GM18498 (cell line): ENCODE data around the gene TRIM8.
A peak's percentile ranks its signal among the peaks of the same experiment; 100 is the strongest.

Experiments
- ATAC-seq: cut with Tn5 transposase; IDR thresholded peaks from one replicate; pipeline ENCODE4 v1.9.1; 2021; ENCODE audit warnings: mild to moderate bottlenecking, moderate library complexity; ENCODE audit not compliant: unreplicated experiment

TRIM8 gene

GRCh38 chr10:102632394-102633111, 11.7 kb upstream of the TRIM8 start:
- ATAC-seq = no peak

GRCh38 chr10:102633287-102633686, 11.0 kb upstream of the TRIM8 start:
- no peak for ATAC-seq

GRCh38 chr10:102633848-102634247, 10.4 kb upstream of the TRIM8 start:
- no peak for ATAC-seq

- no peak for ATAC-seq
These were observed 9.6 kb upstream of the TRIM8 start for GRCh38 chr10:102634686-102635085.

GRCh38 chr10:102635377-102635776, 8.9 kb upstream of the TRIM8 start:
- no peak for ATAC-seq

GRCh38 chr10:102639537-102639936, 4.7 kb upstream of the TRIM8 start:
- no peak for ATAC-seq

- no peak for ATAC-seq
These were observed 2.9 kb upstream of the TRIM8 start for GRCh38 chr10:102641402-102641801.

GRCh38 chr10:102641880-102642735, 2.2 kb upstream of the TRIM8 start:
- ATAC-seq = peak; percentile 57

- no peak for ATAC-seq
These were observed 1.4 kb upstream of the TRIM8 start for GRCh38 chr10:102642736-102643335.

GRCh38 chr10:102643336-102644065, 778 bp upstream of the TRIM8 start:
- no peak for ATAC-seq

GRCh38 chr10:102644646-102645387, 538 bp downstream of the TRIM8 start:
- no peak for ATAC-seq

GRCh38 chr10:102645388-102645740, 1.1 kb downstream of the TRIM8 start:
- ATAC-seq = no peak

GRCh38 chr10:102645741-102646609, 1.7 kb downstream of the TRIM8 start:
- peak; percentile 33 for ATAC-seq

- no peak for ATAC-seq
These were observed 2.5 kb downstream of the TRIM8 start for GRCh38 chr10:102646610-102647442.

GRCh38 chr10:102647443-102648268, 3.4 kb downstream of the TRIM8 start:
- no peak for ATAC-seq

GRCh38 chr10:102648269-102648888, 4.1 kb downstream of the TRIM8 start:
- ATAC-seq = no peak
